NB4 (cell line): ENCODE data around the gene P2RX6.

Experiments used
- CTCF ChIP-seq: IDR thresholded peaks from one replicate; pipeline ENCODE4 v1.5.1; 2012; ENCODE audit warnings: low read depth, low read length
- MAX ChIP-seq: IDR thresholded peaks from 2 replicates; pipeline ENCODE4 v1.6.1; 2011; ENCODE audit warnings: low read depth, low read length
- MYC ChIP-seq: IDR thresholded peaks from 2 replicates; pipeline ENCODE4 v1.6.1; 2011; ENCODE audit warnings: low read depth, low read length

- TF ChIP-seq CTCF (no peak), MAX (no peak), MYC (no peak)
Observed at GRCh38 chr22:20966883-20967696, 47.9 kb upstream of the P2RX6 start, which contains the start of gene AIFM3.
